Endothelial cell of umbilical vein (primary cell): ENCODE measurements around the gene ODAD4. TPM values are rescaled to one million over a fixed set of nuclear protein-coding genes. Genes with fewer than 3 reads are reported as not detected.

Experiments
- BruUV-seq: library from RNA; stranded (reverse); fragments of 400-500 nt; replicated peaks from 2 replicates; lab custom pipeline; 2021; lab: Mats Ljungman, UMichigan
- CTCF ChIA-PET: fragments of 300-600, 350-600 bp; sonication (Branson Sonifier 250); formaldehyde crosslinking; loops from one replicate; lab custom pipeline; 2021; ENCODE audit warnings: antibody characterized with exemption, inconsistent platforms; lab: Charles Lee
- POLR2A ChIA-PET: fragments of 300-600, 350-600 bp; sonication (Branson Sonifier 250); formaldehyde crosslinking; loops from one replicate; lab custom pipeline; 2021; ENCODE audit warnings: antibody characterized with exemption, inconsistent platforms; lab: Charles Lee
- DNase-seq: peaks from one replicate; pipeline ENCODE4 v3.0.0-alpha.2; 2011; ENCODE audit warnings: low read depth, low spot score
- FAIRE-seq: peaks from 2 replicates; lab custom pipeline; 2011; peaks lifted over from hg19 to GRCh38; lab: Jason Lieb, UNC
- H2AFZ ChIP-seq: 2 replicates; pipeline ENCODE4 v1.6.0; 2012; ENCODE audit warnings: low read depth, low read length, control low read depth, inconsistent platforms
- H3K27ac ChIP-seq: 2 replicates; pipeline ENCODE4 v1.5.1; 2011; ENCODE audit warnings: low read depth, mild to moderate bottlenecking, control low read depth, low read length, moderate library complexity; ENCODE audit not compliant: insufficient read depth
- H3K27me3 ChIP-seq, 2 experiments: 2 replicates each; pipeline versions ENCODE4 v1.6.0 to v1.6.1; 2011; ENCODE audit warnings: low read length in 2 of 2, mixed read lengths in 1 of 2; ENCODE audit not compliant: control insufficient read depth in 2 of 2, insufficient read depth in 2 of 2
- H3K36me3 ChIP-seq, 2 experiments: 2 replicates in 1 of 2; 3 replicates in 1 of 2; pipeline ENCODE4 v1.5.1; 2011; ENCODE audit warnings: low read length in 2 of 2, mild to moderate bottlenecking in 1 of 2, moderate library complexity in 1 of 2; ENCODE audit not compliant: control insufficient read depth in 2 of 2, insufficient read depth in 2 of 2; ENCODE audit errors: extremely low read depth in 1 of 2
- H3K4me1 ChIP-seq: 3 replicates; pipeline ENCODE4 v1.5.1; 2011; ENCODE audit warnings: mild to moderate bottlenecking, low read length; ENCODE audit not compliant: control insufficient read depth, insufficient read depth; ENCODE audit errors: extremely low read depth
- H3K4me2 ChIP-seq: 2 replicates; pipeline ENCODE4 v1.6.1; 2011; ENCODE audit warnings: low read length, control low read depth, mixed read lengths; ENCODE audit not compliant: insufficient read depth
- H3K4me3 ChIP-seq, 3 experiments: fragments of 200-600 bp in 1 of 3; sonication (generic), shearing (Covaris generic) in 1 of 3; replicated peaks in 1 of 3; 2 replicates each; pipeline ENCODE4 v1.5.1; 2011 to 2016; ENCODE audit warnings: control low read depth in 3 of 3, low read length in 3 of 3, mild to moderate bottlenecking in 2 of 3, inconsistent platforms in 1 of 3, low read depth in 1 of 3, moderate library complexity in 1 of 3; ENCODE audit not compliant: insufficient read depth in 1 of 3
- H3K79me2 ChIP-seq: 2 replicates; pipeline ENCODE4 v1.6.0; 2012; ENCODE audit warnings: low read length, inconsistent platforms; ENCODE audit not compliant: control insufficient read depth, insufficient read depth
- H3K9ac ChIP-seq: replicated peaks from 2 replicates; pipeline ENCODE3; 2011; ENCODE audit warnings: low read length, control low read depth; ENCODE audit not compliant: insufficient read depth; ENCODE audit errors: extremely low read depth
- H3K9me1 ChIP-seq: replicated peaks from 3 replicates; pipeline ENCODE4 v1.6.0; 2011; ENCODE audit warnings: mild to moderate bottlenecking, low read length; ENCODE audit not compliant: control insufficient read depth, insufficient read depth; ENCODE audit errors: extremely low read depth
- H3K9me3 ChIP-seq: replicated peaks from 2 replicates; pipeline ENCODE4 v1.5.1; 2012; ENCODE audit warnings: low read length, inconsistent platforms; ENCODE audit not compliant: control insufficient read depth, insufficient read depth
- H4K20me1 ChIP-seq: replicated peaks from 2 replicates; pipeline ENCODE3; 2011; ENCODE audit warnings: mild to moderate bottlenecking, low read length; ENCODE audit not compliant: control insufficient read depth, insufficient read depth; ENCODE audit errors: extremely low read depth
- CTCF ChIP-seq, 2 donors: IDR thresholded peaks; 1 replicate in 1 of 2; 2 replicates in 1 of 2; pipeline ENCODE4 v1.5.1; 2011; ENCODE audit warnings: low read length in 2 of 2, mild to moderate bottlenecking in 2 of 2, moderate library complexity in 2 of 2, control low read depth in 1 of 2, inconsistent platforms in 1 of 2, low read depth in 1 of 2; ENCODE audit not compliant: insufficient read depth in 1 of 2; ENCODE audit errors: extremely low read depth in 1 of 2
- EZH2 ChIP-seq: IDR thresholded peaks from 2 replicates; pipeline ENCODE4 v1.6.1; 2012; ENCODE audit warnings: borderline replicate concordance, low read depth, mild to moderate bottlenecking, moderate library complexity, low read length, inconsistent platforms; ENCODE audit not compliant: severe bottlenecking
- FOS ChIP-seq: IDR thresholded peaks from 2 replicates; pipeline ENCODE4 v1.6.1; 2011; ENCODE audit warnings: mild to moderate bottlenecking, low read length, moderate library complexity, borderline replicate concordance; ENCODE audit not compliant: insufficient read depth
- GATA2 ChIP-seq: IDR thresholded peaks from 2 replicates; pipeline ENCODE4 v1.7.0; 2011; ENCODE audit warnings: low read depth, mild to moderate bottlenecking, moderate library complexity, mixed read lengths, low read length; ENCODE audit not compliant: insufficient read length, insufficient read depth
- JUN ChIP-seq: IDR thresholded peaks from 2 replicates; pipeline ENCODE4 v1.6.1; 2011; ENCODE audit warnings: borderline replicate concordance, low read depth; ENCODE audit not compliant: insufficient read length, insufficient read depth
- MAX ChIP-seq: IDR thresholded peaks from 2 replicates; pipeline ENCODE4 v1.6.1; 2011; ENCODE audit not compliant: insufficient read depth, insufficient read length
- MYC ChIP-seq: IDR thresholded peaks from one replicate; pipeline ENCODE4 v1.6.1; 2011; ENCODE audit warnings: mild to moderate bottlenecking, low read depth, low read length
- POLR2A ChIP-seq: IDR thresholded peaks from 2 replicates; pipeline ENCODE4 v1.6.1; 2012; ENCODE audit warnings: low read depth, mild to moderate bottlenecking, control low read depth, low read length
- POLR2AphosphoS5 ChIP-seq: IDR thresholded peaks from 2 replicates; pipeline ENCODE4 v1.6.1; 2012; ENCODE audit warnings: low read depth, mild to moderate bottlenecking, control low read depth, low read length, moderate library complexity; ENCODE audit not compliant: insufficient read depth
- dilution Hi-C: fragments of 300-500 bp; cut with MboI; formaldehyde crosslinking; loops from one replicate; pipeline ENCODE4 v1.15.0; 2019; ENCODE audit warnings: low sequenced_read_pairs; ENCODE audit not compliant: extremely low pct_ligation_motif_present
- intact Hi-C: fragments of 100-400 bp; cut with micrococcal nuclease; formaldehyde crosslinking; loops from one replicate; pipeline ENCODE4 v1.10.0; 2022
- polyA plus RNA-seq, 4 experiments: library from polyadenylated mRNA; depleted of rRNA in 3 of 4; stranded (reverse) in 3 of 4; unstranded in 1 of 4; fragments of >200 nt; gene quantifications; 2 replicates each; pipeline versions ENCODE4 v1.2.1 to v1.2.3, GENCODE V29; 2011 to 2012; ENCODE audit warnings: missing spikeins in 1 of 4
- total RNA-seq: library from RNA; stranded (reverse); gene quantifications from 2 replicates; pipeline ENCODE4 v1.2.3, GENCODE V29; 2021

Gene ODAD4
- total and polyA plus RNA-seq, 2 donors (not counting 3 experiments of a cell fraction or from before 2014, with no cell fraction given), result 0.19 to 1.0 TPM

GRCh38 chr17:41974658-41975057 is 44.2 kb downstream of the ODAD4 start:
- Histone ChIP-seq H3K4me2 (no peak overlapping the region), H3K9ac (no peak overlapping the region), H3K4me1 (no peaks in the 10 kb centered on the region), H3K9me1 (no peaks in the 10 kb centered on the region), H2AFZ (no peak overlapping the region), H3K9me3 (no peaks in the 10 kb centered on the region), H3K27me3 (no peaks in the 10 kb centered on the region), H3K4me3 (no peak overlapping the region), H3K27ac (no peak overlapping the region), H3K36me3 (peaks cover 13 to 60% of the 10 kb centered on the region in 2 experiments), H3K79me2 (peaks cover 2% of the 10 kb centered on the region), H4K20me1 (no peaks in the 10 kb centered on the region)
- DNase-seq (no peak), FAIRE-seq (no peak)
- no peak for TF ChIP-seq POLR2AphosphoS5
- TF ChIP-seq GATA2, result no peak
- TF ChIP-seq JUN, result no peak
- no peak for TF ChIP-seq CTCF (IDR thresholded peaks at IDR 0.05; ENCODE audit: extremely low read depth in 1 of 2, insufficient read depth in 1 of 2, low read depth in 1 of 2, low read length in 2 of 2)
- no peak for TF ChIP-seq EZH2
- no peak for TF ChIP-seq MAX
- no peak for TF ChIP-seq POLR2A
- TF ChIP-seq FOS, result no peak
- no peak for TF ChIP-seq MYC
- ChIA-PET POLR2A (no interaction called here), CTCF (interaction anchor here (1.0 to 2.0 kb wide), 6 partner anchors 10 to 277 kb away, joined by 3 to 8 read pairs (median 5); no protein-coding TSS in a partner anchor)
- BruUV-seq, result no TSS peak
- intact Hi-C loops, result no loop called here
- dilution Hi-C loops, result loop anchor here (25.0 kb wide), 1 partner anchor 138 kb away; the partner anchor contains the start of genes DHX58, HSPB9 and KAT2A
